Femur (tissue), 1 donor: Measurements from ENCODE around the gene DOCK1.

Experiments used
- DNase-seq: peaks from one replicate; pipeline ENCODE4 v3.0.0-alpha.2; 2017

Gene DOCK1

GRCh38 chr10:127186813-127187212 is 281.6 kb downstream of the DOCK1 start:
- DNase-seq: no peak

- no peak for DNase-seq
Measured at GRCh38 chr10:127189226-127189625, 284.0 kb downstream of the DOCK1 start.

GRCh38 chr10:127190427-127190826 is 285.2 kb downstream of the DOCK1 start:
- DNase-seq: no peak

- DNase-seq: no peak
Measured at GRCh38 chr10:127193125-127193524, 287.9 kb downstream of the DOCK1 start.

DNA sequence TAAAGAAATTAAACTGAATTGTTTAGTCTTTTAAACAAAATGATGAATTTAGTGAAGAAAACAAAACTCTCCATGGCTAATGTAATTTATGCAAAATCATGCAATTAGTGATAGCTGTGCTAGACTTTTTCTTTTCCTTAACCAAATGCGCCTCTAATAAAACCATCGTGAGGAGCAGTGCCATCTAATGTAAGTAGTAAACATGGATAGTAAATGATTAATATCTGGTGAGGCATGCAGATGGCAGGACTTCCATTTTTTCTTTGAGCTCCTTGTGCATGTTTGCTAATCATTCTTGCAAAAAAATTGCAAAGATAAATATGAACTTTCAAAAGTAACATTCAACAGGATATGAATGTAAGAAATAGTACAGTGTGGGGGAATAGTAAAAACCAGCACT is 288.9 kb downstream of the DOCK1 start:
- no peak for DNase-seq

DNA sequence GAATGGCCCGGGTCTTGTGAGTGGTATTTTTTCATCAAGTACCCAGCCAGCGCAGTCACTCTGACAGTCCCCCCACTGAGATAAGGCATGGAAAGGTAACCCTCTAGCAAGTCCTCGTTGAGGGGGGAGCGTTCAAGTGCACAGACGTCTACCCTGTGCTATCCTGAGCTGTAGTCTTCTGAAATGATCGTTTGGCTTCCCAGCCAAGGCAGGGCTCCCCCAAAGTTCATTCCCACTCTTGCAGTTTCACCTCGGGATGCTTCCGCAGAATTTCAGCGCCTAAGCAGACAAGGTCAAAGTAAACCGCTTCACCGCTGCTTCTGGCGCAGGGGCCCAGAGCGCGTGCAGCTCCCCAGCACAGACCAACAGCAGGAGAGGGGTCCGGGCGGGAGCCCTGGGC is 289.4 kb downstream of the DOCK1 start:
- no peak for DNase-seq

GRCh38 chr10:127195041-127195506 is 289.8 kb downstream of the DOCK1 start:
- DNase-seq: no peak

- DNase-seq: no peak
Measured at GRCh38 chr10:127195571-127196281, 290.5 kb downstream of the DOCK1 start.

GRCh38 chr10:127196282-127197153 is 291.3 kb downstream of the DOCK1 start, which contains the start of gene INSYN2A:
Gene INSYN2A, minus strand, starts transcription at chr10:127196591. Its CDS starts 20,196 bp downstream, at chr10:127176395.
- peak; percentile 75 for DNase-seq

- DNase-seq: no peak
Measured at GRCh38 chr10:127197154-127197432, 291.9 kb downstream of the DOCK1 start.

GRCh38 chr10:127198307-127198706 is 293.1 kb downstream of the DOCK1 start:
- no peak for DNase-seq

GRCh38 chr10:127198721-127199120 is 293.5 kb downstream of the DOCK1 start:
- no peak for DNase-seq

DNA sequence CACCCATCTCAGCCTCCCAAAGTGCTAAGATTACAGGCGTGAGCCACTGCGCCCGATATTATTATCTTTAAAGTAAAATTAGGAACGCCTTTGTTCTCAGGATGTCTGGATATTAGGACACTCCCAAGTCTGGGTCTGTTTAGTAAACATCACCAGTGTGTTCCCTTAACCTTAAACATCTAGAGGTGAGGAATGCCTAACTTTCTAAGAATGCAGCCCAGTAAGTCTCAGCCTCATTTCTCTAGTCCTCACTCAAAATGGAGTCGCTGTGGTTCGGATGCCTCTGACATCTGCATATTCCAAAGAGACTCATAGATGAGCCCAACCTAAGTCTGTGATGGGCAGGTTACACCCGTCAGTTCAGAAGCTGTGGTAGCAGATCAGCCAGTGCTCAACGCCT is 295.4 kb downstream of the DOCK1 start:
- DNase-seq: no peak

DNA sequence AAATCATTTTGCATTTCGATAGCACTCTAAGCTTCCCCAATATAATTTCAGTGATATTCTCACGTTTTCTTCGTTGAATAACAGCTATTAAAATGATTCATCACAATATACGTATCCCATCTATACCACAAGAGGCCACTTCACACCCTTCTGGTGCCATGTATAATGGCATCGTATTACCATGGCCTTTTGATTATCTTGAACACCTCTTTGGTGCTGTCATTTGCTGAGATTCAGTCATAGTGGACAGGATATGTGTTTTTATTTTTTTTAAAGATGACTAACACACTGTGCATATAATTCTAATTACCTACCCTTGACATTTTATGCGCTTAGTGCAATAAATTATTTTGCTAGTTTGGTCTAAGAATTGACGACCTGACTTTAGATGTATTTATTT is 297.8 kb downstream of the DOCK1 start:
- no peak for DNase-seq

DNA sequence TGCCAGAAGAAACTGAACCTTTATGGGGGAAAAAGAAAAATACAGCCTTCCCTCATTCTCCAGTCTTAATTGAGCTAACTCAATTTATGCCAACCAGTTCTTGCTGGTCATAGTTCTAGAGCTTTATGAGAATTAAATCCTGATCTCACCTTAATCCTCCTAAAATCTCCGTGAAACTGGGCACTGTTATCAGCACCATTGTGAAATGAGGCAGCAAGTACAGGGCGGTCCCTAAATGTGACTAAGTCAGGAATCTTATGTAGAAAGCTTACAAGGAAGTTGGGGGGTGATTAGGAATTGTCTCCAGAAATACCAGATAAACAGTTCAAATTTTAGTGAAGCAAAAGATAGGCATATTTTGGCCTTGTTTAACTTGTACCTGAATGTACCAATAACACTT is 301.9 kb downstream of the DOCK1 start:
- DNase-seq: no peak

- no peak for DNase-seq
Measured at GRCh38 chr10:127210936-127211466, 305.8 kb downstream of the DOCK1 start.

- DNase-seq: no peak
Measured at GRCh38 chr10:127215866-127216265, 310.6 kb downstream of the DOCK1 start.

GRCh38 chr10:127216274-127216673 is 311.0 kb downstream of the DOCK1 start:
- no peak for DNase-seq

DNA sequence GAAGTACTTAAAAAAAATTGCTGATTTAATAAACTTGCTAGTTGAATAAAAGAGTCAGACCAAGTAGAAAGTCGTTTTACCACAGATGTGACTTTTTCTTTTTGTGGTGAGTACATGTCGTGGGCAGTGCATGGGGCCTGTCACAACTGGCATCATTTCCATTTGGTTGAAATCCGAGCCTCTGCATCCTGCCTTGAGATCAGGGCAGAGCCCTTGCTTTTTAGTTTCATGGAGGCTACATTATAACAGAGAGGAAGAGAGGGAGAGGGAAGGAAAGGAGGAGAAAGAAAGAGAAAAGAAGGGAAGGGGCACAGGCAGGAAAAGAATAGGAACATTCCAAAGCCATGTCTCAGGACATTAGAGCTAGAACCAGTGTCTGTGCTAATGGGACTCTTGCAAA is 311.6 kb downstream of the DOCK1 start:
- no peak for DNase-seq

- DNase-seq: no peak
Measured at GRCh38 chr10:127218658-127219057, 313.4 kb downstream of the DOCK1 start.

DNA sequence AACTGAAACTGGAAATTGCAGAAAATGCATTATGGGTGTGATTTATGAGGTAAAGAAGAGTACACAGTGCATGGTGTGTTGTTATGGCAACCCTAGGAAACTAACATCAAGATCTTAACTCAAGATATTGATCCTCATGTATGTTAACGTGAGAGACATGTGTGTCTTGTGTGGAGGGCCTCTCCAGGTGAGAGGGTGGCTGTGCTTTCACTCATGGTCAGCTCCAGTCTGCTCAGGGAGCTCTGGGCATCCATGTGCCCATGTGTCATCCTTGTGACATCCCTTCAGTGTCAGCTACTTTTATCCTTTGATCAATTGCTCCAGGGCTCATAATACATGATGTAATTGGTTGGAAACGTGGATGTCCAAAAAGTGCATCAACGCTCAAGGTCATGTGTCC is 316.1 kb downstream of the DOCK1 start:
- DNase-seq: no peak

DNA sequence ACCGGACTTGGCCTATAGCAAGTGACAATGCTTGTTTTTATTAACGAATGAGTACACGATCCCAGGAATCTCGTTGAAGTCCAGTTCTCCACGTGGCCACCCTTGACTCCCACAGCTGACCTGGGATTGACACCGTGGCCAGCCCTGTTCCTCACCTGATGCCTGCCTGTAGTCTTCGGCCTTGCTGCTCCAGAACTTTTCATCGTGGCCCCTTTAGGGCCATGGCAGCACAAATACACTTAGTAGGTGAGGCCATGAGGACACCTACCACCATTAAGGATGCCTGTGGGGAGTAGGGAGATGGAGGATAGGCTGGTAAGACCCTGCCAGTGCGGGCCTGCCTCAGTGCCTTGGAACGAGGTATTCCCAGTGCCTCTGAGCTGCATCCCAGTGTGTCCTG is 321.8 kb downstream of the DOCK1 start:
- DNase-seq: no peak

GRCh38 chr10:127227663-127228062 is 322.4 kb downstream of the DOCK1 start:
- DNase-seq: no peak

DNA sequence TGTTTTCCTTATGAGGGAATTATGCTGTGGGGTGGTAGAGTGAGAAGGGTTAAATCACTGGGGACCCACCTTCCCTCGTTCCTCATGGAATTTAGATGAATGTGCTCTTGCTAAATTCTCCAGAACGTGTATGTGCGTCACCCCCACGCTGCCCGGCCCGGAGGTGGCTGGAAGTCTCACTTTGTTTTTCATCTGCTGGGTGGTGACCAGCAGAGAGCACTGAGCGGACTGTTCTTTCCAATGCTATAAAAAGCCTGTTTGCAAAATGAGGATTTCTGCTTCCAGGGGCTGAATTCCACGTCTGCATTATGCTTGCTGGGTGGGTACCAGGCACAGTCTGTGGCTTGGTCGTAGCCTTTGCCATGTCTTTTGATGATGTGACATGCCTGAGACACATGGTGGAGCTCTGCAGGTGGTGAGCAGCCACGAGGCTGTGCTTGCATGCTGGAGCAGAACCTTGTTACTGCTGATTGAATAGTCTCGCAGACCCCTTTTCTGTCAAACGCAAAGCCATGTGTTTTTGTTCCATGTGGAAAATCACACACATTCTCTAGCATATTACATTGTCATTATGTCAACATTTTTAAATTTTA is 323.1 kb downstream of the DOCK1 start:
- DNase-seq: peak; percentile 32
